Ascending aorta (tissue), 2 donors: ENCODE measurements around the gene C1orf115. TPM values are rescaled to one million over a fixed set of nuclear protein-coding genes. Genes with fewer than 3 reads are reported as not detected.

Experiments
- DNase-seq, 2 donors: peaks; one replicate each; pipeline ENCODE4 v3.0.0-alpha.2; 2019; ENCODE audit warnings: low spot score in 2 of 2
- H3K27ac ChIP-seq, 2 donors: fragments of 200-600 bp; sonication (generic); one replicate each; pipeline ENCODE4 v1.5.1; 2016 to 2017; ENCODE audit warnings: mild to moderate bottlenecking in 1 of 2
- H3K27me3 ChIP-seq: fragments of 200-600 bp; sonication (generic); one replicate; pipeline ENCODE4 v1.5.1; 2017
- H3K36me3 ChIP-seq, 2 donors: fragments of 200-600 bp; sonication (generic); one replicate each; pipeline ENCODE4 v1.5.1; 2016
- H3K4me1 ChIP-seq, 2 donors: fragments of 200-600 bp; sonication (generic); one replicate each; pipeline ENCODE4 v1.5.1; 2016 to 2017; ENCODE audit warnings: mild to moderate bottlenecking in 1 of 2
- H3K4me3 ChIP-seq, 2 donors: fragments of 200-600 bp; sonication (generic); one replicate each; pipeline ENCODE4 v1.5.1; 2016 to 2017; ENCODE audit warnings: mild to moderate bottlenecking in 1 of 2
- H3K9me3 ChIP-seq, 2 donors: fragments of 200-600 bp; sonication (generic); one replicate each; pipeline ENCODE4 v1.5.1; 2016
- CTCF ChIP-seq, 3 experiments: fragments of 200-600 bp in 2 of 3; fragments of 450-650 bp in 1 of 3; sonication (generic) in 2 of 3; IDR thresholded peaks; one replicate each; pipeline ENCODE4 v1.5.1; 2016 to 2019; ENCODE audit warnings: antibody characterized with exemption in 3 of 3, mild to moderate bottlenecking in 1 of 3, moderate library complexity in 1 of 3
- intact Hi-C: fragments of 100-400 bp; cut with DNase I; formaldehyde crosslinking; loops from one replicate; pipeline ENCODE4 v1.15.1; 2023
- total RNA-seq: library from RNA; depleted of rRNA; stranded (reverse); fragments of >200 nt; gene quantifications from one replicate; pipeline ENCODE4 v1.1.0, GENCODE V29; 2016

C1orf115 gene
- total RNA-seq, 1 donor from 2014 or later: 18.4 TPM

- peak within 1 kb of the TSS; percentile 87 to 89 for H3K27ac ChIP-seq
- peak; percentile 44 to 91 for DNase-seq
- no peaks in the 10 kb centered on the region for H3K9me3 ChIP-seq
- no peaks in the 10 kb centered on the region for H3K36me3 ChIP-seq
- intact Hi-C loops: loop anchor here (2.0 to 10.0 kb wide), 2 partner anchors 16 to 126 kb away; partner anchors contain the start of gene HLX
- peaks cover 0 to 28% of the 10 kb centered on the region in 2 donors for H3K4me1 ChIP-seq
- peak within 1 kb of the TSS; percentile 94 to 95 for H3K4me3 ChIP-seq
- TF ChIP-seq CTCF (IDR thresholded peaks at IDR 0.05): no peak
- no peaks in the 10 kb centered on the region for H3K27me3 ChIP-seq
Observed at GRCh38 chr1:220748089-220748934, 58.1 kb downstream of the C1orf115 start, which contains the start of gene MTARC2. Gene MTARC2, plus strand, starts transcription at chr1:220748322. Its CDS starts 210 bp downstream, at chr1:220748532.

Other genes with a start within 250 kb of the C1orf115 start
- gene MARK1, start 162.2 kb upstream of the C1orf115 start, total RNA-seq: 11.6 TPM
- 23.7 TPM for gene MTARC2, start 58.0 kb downstream of the C1orf115 start, total RNA-seq
- 2.2 TPM for gene MTARC1, start 96.5 kb downstream of the C1orf115 start, total RNA-seq
- 39.3 TPM for gene HLX, start 189.1 kb downstream of the C1orf115 start, total RNA-seq